Measurements from ENCODE around the gene ZXDA. TPM values are rescaled to one million over a fixed set of nuclear protein-coding genes. Genes with fewer than 3 reads are reported as not detected.

The ZXDA gene
- total and polyA plus RNA-seq, 9 of the 15 experiments (the other 6 are each of a cell fraction or from before 2014, with no cell fraction given) = 0.01 to 0.51 (median 0.28) TPM; not detected in 1

GRCh38 chrX:57933321-57933720 lies 23.1 kb upstream of the ZXDA start:
- Histone ChIP-seq H3K4me3 (no peak overlapping the region), H3K4me1 (replicated peaks in 1 of 2; ENCODE audit: control insufficient read depth in 2 of 2, insufficient read depth in 2 of 2, low read length in 2 of 2) (no peaks in the 10 kb centered on the region), H3K4me2 (ENCODE audit: insufficient read depth, low read length) (no peak overlapping the region), H3K27me3 (ENCODE audit: control insufficient read depth in 2 of 2, insufficient read depth in 2 of 2, low read length in 2 of 2) (no peaks in the 10 kb centered on the region), H4K20me1 (replicated peaks; ENCODE audit: control insufficient read depth, insufficient read depth, low read length) (no peaks in the 10 kb centered on the region), H3K79me2 (ENCODE audit: control insufficient read depth, insufficient read depth, low read length) (no peaks in the 10 kb centered on the region), H3K9me3 (replicated peaks; ENCODE audit: control insufficient read depth, insufficient read depth, low read depth, low read length) (no peaks in the 10 kb centered on the region), H3K9ac (ENCODE audit: insufficient read depth in 1 of 2, low read depth in 2 of 2, low read length in 2 of 2) (no peak overlapping the region), H3K9me1 (ENCODE audit: control insufficient read depth, insufficient read depth, low read length) (no peaks in the 10 kb centered on the region), H2AFZ (ENCODE audit: low read depth, low read length) (no peak overlapping the region), H3K27ac (ENCODE audit: extremely low read depth, low read depth, low read length) (no peak overlapping the region), H3K36me3 (ENCODE audit: control insufficient read depth, insufficient read depth, low read length) (no peaks in the 10 kb centered on the region)
- BruUV-seq (replicated peaks) = no TSS peak
- FAIRE-seq (no peak), ATAC-seq (no peak), DNase-seq (ENCODE audit: extremely low read depth in 1 of 4, low spot score in 3 of 4) (no peak)
- TF ChIP-seq ZNF707 (CRISPR knock-in tag; conservative IDR thresholded peaks at IDR 0.05) = no peak
- TF ChIP-seq BRF1 (IDR thresholded peaks at IDR 0.05; ENCODE audit: borderline replicate concordance, extremely low read depth, insufficient read length) = no peak
- no peak for TF ChIP-seq RUNX1 (IDR thresholded peaks at IDR 0.05; ENCODE audit: low read depth)
- no peak for TF ChIP-seq KDM4B (IDR thresholded peaks at IDR 0.05; ENCODE audit: borderline replicate concordance in 2 of 2, low read depth in 1 of 2)
- TF ChIP-seq HDAC6 (IDR thresholded peaks at IDR 0.05; ENCODE audit: low read depth, low read length) = no peak
- TF ChIP-seq L3MBTL2 (IDR thresholded peaks at IDR 0.05) = no peak
- TF ChIP-seq TOE1 (IDR thresholded peaks at IDR 0.05; ENCODE audit: borderline replicate concordance) = no peak
- no peak for TF ChIP-seq TOE1 (CRISPR knock-in tag; IDR thresholded peaks at IDR 0.05; ENCODE audit: borderline replicate concordance, low read depth)
- TF ChIP-seq CHD2 (IDR thresholded peaks at IDR 0.05; ENCODE audit: low read depth, low read length) = no peak
- TF ChIP-seq MAX (CRISPR knock-in tag; IDR thresholded peaks at IDR 0.05) = no peak
- no peak for TF ChIP-seq SREBF2 (CRISPR knock-in tag; IDR thresholded peaks at IDR 0.05)
- no peak for TF ChIP-seq ZFP36 (IDR thresholded peaks at IDR 0.05; ENCODE audit: low read depth, low read length, partially characterized antibody)
- no peak for TF ChIP-seq GTF2F1 (IDR thresholded peaks at IDR 0.05; ENCODE audit: low read depth, low read length)
- TF ChIP-seq TCF7 (IDR thresholded peaks at IDR 0.05; ENCODE audit: borderline replicate concordance) = no peak
- no peak for TF ChIP-seq ETV6 (IDR thresholded peaks at IDR 0.05; ENCODE audit: borderline replicate concordance in 1 of 2, low read depth in 2 of 2, low read length in 1 of 2)
- no peak for TF ChIP-seq ETV6 (CRISPR knock-in tag; IDR thresholded peaks at IDR 0.05; ENCODE audit: borderline replicate concordance)
- no peak for TF ChIP-seq ZNF324 (CRISPR knock-in tag; IDR thresholded peaks at IDR 0.05)
- no peak for TF ChIP-seq SUPT5H (IDR thresholded peaks at IDR 0.05)
- TF ChIP-seq HSF4 (CRISPR knock-in tag; IDR thresholded peaks at IDR 0.05; ENCODE audit: borderline replicate concordance) = no peak
- no peak for TF ChIP-seq ZNF668 (CRISPR knock-in tag; IDR thresholded peaks at IDR 0.05)
- no peak for TF ChIP-seq PTRF (tag; IDR thresholded peaks at IDR 0.05)
- no peak for TF ChIP-seq TEAD1 (CRISPR knock-in tag; IDR thresholded peaks at IDR 0.05)
- WGBS (ENCODE audit: insufficient coverage, low coverage, missing lambda C conversion rate) = 4% methylated on average over 2 of the region's 6 CpGs
- POLR2A ChIA-PET = interaction anchor here (0.5 kb wide), 1 partner anchor 9 kb away, joined by 5 read pairs; no protein-coding TSS in a partner anchor
- in situ Hi-C loops (cut with MboI) (no loop called here), intact Hi-C loops (cut with micrococcal nuclease) (no loop called here)
- CTCF ChIA-PET (ENCODE audit: low intra/inter-chr PET ratio) = no interaction called here

Measured in K562 (cell line).